Motor neuron (in vitro differentiated cells): ENCODE results near the gene RAB15. TPM values are rescaled to one million over a fixed set of nuclear protein-coding genes. Genes with fewer than 3 reads are reported as not detected.

ENCODE experiments used
- total RNA-seq, 8 experiments: library from RNA; unstranded; fragments of 300-600 nt; gene quantifications; 2 replicates each; pipeline versions ENCODE4 v1.2.3 to v1.2.4, GENCODE V29; 2022

Gene RAB15
- total RNA-seq, 8 experiments from 2014 or later, result 1.8 to 55.5 (median 11.1) TPM

Other genes with a start within 250 kb of the RAB15 start
- gene SPTB, start 92.4 kb downstream of the RAB15 start, total RNA-seq, result 1 to 10 TPM in 4 of 8 experiments, under 1 TPM in 4; 0.25 to 9.4 (median 0.84) TPM
- 100 to 1,000 TPM in 2 of 8 experiments, 10 to 100 TPM in 6; 41.4 to 120 (median 56.2) TPM for gene CHURC1, start 57.9 kb downstream of the RAB15 start, total RNA-seq
- gene GPX2, start 29.6 kb downstream of the RAB15 start, total RNA-seq, result 1 to 10 TPM in 3 of 8 experiments, under 1 TPM in 4, not detected in 1; 0.50 to 1.8 (median 0.92) TPM
- 10 to 100 TPM; 12.7 to 22.5 (median 15.5) TPM for gene FNTB, start 14.6 kb upstream of the RAB15 start, total RNA-seq
- gene MAX, start 130.2 kb upstream of the RAB15 start, total RNA-seq, result 100 to 1,000 TPM in 1 of 8 experiments, 10 to 100 TPM in 7; 55.0 to 112 (median 86.6) TPM